HepG2 (cell line): Measurements from ENCODE around the gene MST1. TPM values are rescaled to one million over a fixed set of nuclear protein-coding genes. Genes with fewer than 3 reads are reported as not detected.
A peak's percentile ranks its signal among the peaks of the same experiment; 100 is the strongest.

Experiments
- AGO2 ChIP-seq: fragments of 200-400 bp; formaldehyde crosslinking; optimal IDR thresholded peaks from 2 replicates; pipeline ENCODE3; 2017; ENCODE audit warnings: mild to moderate bottlenecking, low read depth, low read length, moderate library complexity
- ARHGAP35 ChIP-seq: sonication (generic); formaldehyde crosslinking; IDR thresholded peaks from 2 replicates; pipeline ENCODE4 v1.9.0; 2022; ENCODE audit warnings: mild to moderate bottlenecking, inconsistent platforms, moderate library complexity, missing genetic modification reagents, borderline replicate concordance
- ARNT2 ChIP-seq: sonication (generic); formaldehyde crosslinking; IDR thresholded peaks from 2 replicates; pipeline ENCODE4 v1.8.0; 2022; ENCODE audit warnings: mild to moderate bottlenecking, low read depth, missing genetic modification reagents, moderate library complexity
- ATAD3A ChIP-seq: sonication (generic); formaldehyde crosslinking; IDR thresholded peaks from 2 replicates; pipeline ENCODE4 v1.4.0; 2020; ENCODE audit warnings: missing genetic modification reagents
- CENPX ChIP-seq: sonication (generic); formaldehyde crosslinking; IDR thresholded peaks from 2 replicates; pipeline ENCODE4 v1.9.0; 2021; ENCODE audit warnings: mild to moderate bottlenecking, missing genetic modification reagents, moderate library complexity
- FIP1L1 ChIP-seq: fragments of 200-400 bp; formaldehyde crosslinking; IDR thresholded peaks from 2 replicates; pipeline ENCODE4 v1.6.1; 2018; ENCODE audit warnings: low read depth, mild to moderate bottlenecking, low read length, moderate library complexity, borderline replicate concordance; ENCODE audit not compliant: insufficient read depth
- HDAC1 ChIP-seq: sonication (generic); formaldehyde crosslinking; IDR thresholded peaks from 2 replicates; pipeline ENCODE4 v1.5.1; 2020; ENCODE audit warnings: mild to moderate bottlenecking, missing genetic modification reagents
- HOMEZ ChIP-seq: IDR thresholded peaks from 2 replicates; pipeline ENCODE4 v1.6.1; 2016; ENCODE audit warnings: low read depth
- MED8 ChIP-seq: sonication (generic); formaldehyde crosslinking; IDR thresholded peaks from 2 replicates; pipeline ENCODE4 v1.8.1; 2023; ENCODE audit warnings: mild to moderate bottlenecking, missing genetic modification reagents; ENCODE audit not compliant: insufficient replicate concordance
- PAXIP1 ChIP-seq: sonication (generic); formaldehyde crosslinking; conservative IDR thresholded peaks from 2 replicates; pipeline ENCODE4 v1.4.0; 2020; ENCODE audit warnings: mild to moderate bottlenecking, missing genetic modification reagents, moderate library complexity
- RARG ChIP-seq: sonication (generic); formaldehyde crosslinking; IDR thresholded peaks from 2 replicates; pipeline ENCODE4 v1.4.0; 2020; ENCODE audit warnings: low read depth, mild to moderate bottlenecking, missing genetic modification reagents
- SNAI1 ChIP-seq: sonication (generic); formaldehyde crosslinking; IDR thresholded peaks from 2 replicates; pipeline ENCODE4 v1.5.0; 2020; ENCODE audit warnings: mild to moderate bottlenecking, missing genetic modification reagents, borderline replicate concordance
- SOX6 ChIP-seq, 2 experiments: fragments of 450-650 bp in 1 of 2; sonication (generic) in 1 of 2; formaldehyde crosslinking in 1 of 2; IDR thresholded peaks; 2 replicates each; pipeline versions ENCODE4 v1.4.0 to v1.6.1; 2017 to 2020; ENCODE audit warnings: antibody characterized with exemption in 1 of 2, mild to moderate bottlenecking in 1 of 2, missing genetic modification reagents in 1 of 2
- TCF12 ChIP-seq, 2 experiments: fragments of 450-650 bp in 1 of 2; sonication (generic) in 1 of 2; formaldehyde crosslinking in 1 of 2; IDR thresholded peaks; 2 replicates each; pipeline versions ENCODE4 v1.6.1 to v1.8.0; 2017 to 2022; ENCODE audit warnings: antibody characterized with exemption in 1 of 2, mild to moderate bottlenecking in 1 of 2, missing genetic modification reagents in 1 of 2, moderate library complexity in 1 of 2
- XBP1 ChIP-seq: sonication (generic); formaldehyde crosslinking; IDR thresholded peaks from 2 replicates; pipeline ENCODE4 v1.5.0; 2020; ENCODE audit warnings: missing genetic modification reagents
- ZFP82 ChIP-seq: sonication (generic); formaldehyde crosslinking; IDR thresholded peaks from 2 replicates; pipeline ENCODE4 v1.5.1; 2020; ENCODE audit warnings: mild to moderate bottlenecking, missing genetic modification reagents, borderline replicate concordance
- ZFP90 ChIP-seq: sonication (generic); formaldehyde crosslinking; IDR thresholded peaks from 2 replicates; pipeline ENCODE4 v1.8.0; 2022; ENCODE audit warnings: missing genetic modification reagents, mild to moderate bottlenecking, inconsistent platforms, borderline replicate concordance
- ZNF556 ChIP-seq: sonication (generic); formaldehyde crosslinking; IDR thresholded peaks from 2 replicates; pipeline ENCODE4 v1.4.0; 2020; ENCODE audit warnings: mild to moderate bottlenecking, missing genetic modification reagents, borderline replicate concordance
- polyA plus RNA-seq, 8 experiments: library from polyadenylated mRNA; depleted of rRNA in 3 of 8; stranded (reverse) in 7 of 8; unstranded in 1 of 8; fragments of >200 nt; fragmentation: Illumina TruSeq in 4 of 8; extraction: Trizol in 4 of 8; gene quantifications; 2 replicates each; pipeline versions ENCODE4 v1.2.1 to v1.2.3, GENCODE V29; 2011 to 2016; ENCODE audit warnings: low read depth in 4 of 8, missing spikeins in 1 of 8, mixed read lengths in 1 of 8; ENCODE audit not compliant: insufficient read depth in 1 of 8
- total RNA-seq, 5 experiments: library from RNA; depleted of rRNA; stranded (reverse); fragments of >200 nt; fragmentation: Illumina TruSeq; extraction: Trizol; gene quantifications; 2 replicates each; pipeline ENCODE4 v1.2.3, GENCODE V29; 2016; ENCODE audit warnings: low read depth in 1 of 5
- TF ChIP-seq, protein P1 (sequence below): sonication (generic); formaldehyde crosslinking; IDR thresholded peaks from 2 replicates; pipeline ENCODE4 v1.5.1; 2020; ENCODE audit warnings: mild to moderate bottlenecking, missing genetic modification reagents, moderate library complexity

Gene MST1
- total and polyA plus RNA-seq, 2 of the 13 experiments (the other 11 are each of a cell fraction or from before 2014, with no cell fraction given), result 189 to 452 TPM

- TF ChIP-seq SOX6 (IDR thresholded peaks at IDR 0.05), result no peak
- TF ChIP-seq SOX6 (CRISPR knock-in tag; IDR thresholded peaks at IDR 0.05), result peak; percentile 52
- TF ChIP-seq ZFP90, result no peak; the same call in 1 of the 2 replicates
- 0 out of 2 replicates have a peak, but pooled peaks have one; percentile 45 for TF ChIP-seq RARG (CRISPR knock-in tag)
- TF ChIP-seq SNAI1 (CRISPR knock-in tag), result peak; percentile 57; the same call in 1 of the 2 replicates
- peak; percentile 58 for TF ChIP-seq MED8
- TF ChIP-seq ZFP82 (CRISPR knock-in tag), result no peak
- TF ChIP-seq HDAC1, result peak; percentile 92
- TF ChIP-seq ARHGAP35, result peak; percentile 19; the same call in 1 of the 2 replicates
- no peak for TF ChIP-seq CENPX (CRISPR knock-in tag)
- no peak for TF ChIP-seq ATAD3A (CRISPR knock-in tag)
- TF ChIP-seq AGO2, result peak; percentile 98
- no peak for TF ChIP-seq HOMEZ (CRISPR knock-in tag)
- TF ChIP-seq, protein P1, sequence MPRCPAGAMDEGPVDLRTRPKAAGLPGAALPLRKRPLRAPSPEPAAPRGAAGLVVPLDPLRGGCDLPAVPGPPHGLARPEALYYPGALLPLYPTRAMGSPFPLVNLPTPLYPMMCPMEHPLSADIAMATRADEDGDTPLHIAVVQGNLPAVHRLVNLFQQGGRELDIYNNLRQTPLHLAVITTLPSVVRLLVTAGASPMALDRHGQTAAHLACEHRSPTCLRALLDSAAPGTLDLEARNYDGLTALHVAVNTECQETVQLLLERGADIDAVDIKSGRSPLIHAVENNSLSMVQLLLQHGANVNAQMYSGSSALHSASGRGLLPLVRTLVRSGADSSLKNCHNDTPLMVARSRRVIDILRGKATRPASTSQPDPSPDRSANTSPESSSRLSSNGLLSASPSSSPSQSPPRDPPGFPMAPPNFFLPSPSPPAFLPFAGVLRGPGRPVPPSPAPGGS (CRISPR knock-in tag), result peak; percentile 3; the same call in 1 of the 2 replicates
- no peak for TF ChIP-seq FIP1L1
- TF ChIP-seq PAXIP1 (CRISPR knock-in tag), result peak; percentile 45
- TF ChIP-seq XBP1 (CRISPR knock-in tag), result no peak
- TF ChIP-seq ARNT2 (CRISPR knock-in tag), result peak; percentile 87; the same call in 1 of the 2 replicates
- no peak for TF ChIP-seq TCF12 (IDR thresholded peaks at IDR 0.05)
- 0 out of 2 replicates have a peak, but pooled peaks have one; percentile 29 for TF ChIP-seq TCF12 (CRISPR knock-in tag; IDR thresholded peaks at IDR 0.05)
- TF ChIP-seq ZNF556 (CRISPR knock-in tag), result no peak
Measured at GRCh38 chr3:49723628-49724551, 34.6 kb upstream of the MST1 start, which contains the start of gene GMPPB (continued).
